HepG2 (cell line): ENCODE data around the gene NKD1. TPM values are rescaled to one million over a fixed set of nuclear protein-coding genes. Genes with fewer than 3 reads are reported as not detected.

Experiments used
- ATAC-seq: fragments of 200-7000 bp; cut with Tn5 transposase; 3 replicates; pipeline ENCODE4 v1.9.1; 2020; ENCODE audit warnings: mild to moderate bottlenecking, moderate library complexity
- BruUV-seq: library from RNA; stranded (reverse); fragments of 400-500 nt; replicated peaks from 2 replicates; lab custom pipeline; 2021; lab: Mats Ljungman, UMichigan
- CTCF ChIA-PET: fragments of 300-600 bp; formaldehyde crosslinking; extraction: SDS; loops from one replicate; lab custom pipeline; 2021; ENCODE audit warnings: low total read pairs, inconsistent platforms, low intra/inter-chr PET ratio; lab: Yijun Ruan, JAX
- POLR2A ChIA-PET: fragments of 350-600 bp; sonication (Branson Sonifier 250); formaldehyde crosslinking; loops from one replicate; lab custom pipeline; 2020; ENCODE audit warnings: antibody characterized with exemption, inconsistent platforms; lab: Yijun Ruan, JAX
- DNase-seq: peaks from one replicate; pipeline ENCODE4 v3.0.0-alpha.2; 2015; ENCODE audit warnings: low spot score
- FAIRE-seq: peaks from 3 replicates; lab custom pipeline; 2011; peaks lifted over from hg19 to GRCh38; lab: Jason Lieb, UNC
- H2AFZ ChIP-seq: one replicate; pipeline ENCODE4 v1.6.1; 2011; ENCODE audit warnings: low read length, inconsistent platforms
- H3K27ac ChIP-seq: fragments of 300-600 bp; 3 replicates; pipeline ENCODE4 v1.8.0; 2011; ENCODE audit warnings: mixed run types, mild to moderate bottlenecking, mixed read lengths, low read length, inconsistent platforms; ENCODE audit not compliant: insufficient read depth; ENCODE audit errors: extremely low read length
- H3K27me3 ChIP-seq, 2 experiments: fragments of 200-600 bp in 1 of 2; 2 replicates in 1 of 2; 3 replicates in 1 of 2; pipeline versions ENCODE4 v1.6.0 to v1.8.0; 2011; ENCODE audit warnings: low read length in 2 of 2, mild to moderate bottlenecking in 2 of 2, moderate library complexity in 2 of 2, inconsistent platforms in 1 of 2; ENCODE audit not compliant: insufficient read depth in 2 of 2, control insufficient read depth in 1 of 2
- H3K36me3 ChIP-seq, 2 experiments: fragments of 200-600 bp in 1 of 2; replicated peaks in 1 of 2; 2 replicates in 1 of 2; 3 replicates in 1 of 2; pipeline versions ENCODE4 v1.5.1 to v1.8.0; 2011; ENCODE audit warnings: low read length in 2 of 2, inconsistent platforms in 1 of 2; ENCODE audit not compliant: insufficient read depth in 2 of 2, control insufficient read depth in 1 of 2
- H3K4me1 ChIP-seq: 2 replicates; pipeline ENCODE4 v1.5.1; 2012; ENCODE audit warnings: low read length, inconsistent platforms; ENCODE audit not compliant: insufficient read depth
- H3K4me2 ChIP-seq: 2 replicates; pipeline ENCODE4 v1.6.0; 2011; ENCODE audit warnings: low read depth, low read length, inconsistent platforms
- H3K4me3 ChIP-seq, 3 experiments: fragments of 200-600 bp in 1 of 3; sonication (generic), shearing (Covaris generic) in 1 of 3; replicated peaks in 1 of 3; 2 replicates each; pipeline ENCODE4 v1.5.1; 2011 to 2016; ENCODE audit warnings: low read length in 3 of 3, inconsistent platforms in 2 of 3, low read depth in 2 of 3, mild to moderate bottlenecking in 2 of 3, control low read depth in 1 of 3, mixed read lengths in 1 of 3; ENCODE audit not compliant: insufficient read depth in 1 of 3
- H3K79me2 ChIP-seq: one replicate; pipeline ENCODE4 v1.6.1; 2011; ENCODE audit warnings: low read length, inconsistent platforms; ENCODE audit not compliant: insufficient read depth
- H3K9ac ChIP-seq: 2 replicates; pipeline ENCODE4 v1.6.0; 2011; ENCODE audit warnings: mild to moderate bottlenecking, low read depth, low read length, inconsistent platforms; ENCODE audit not compliant: insufficient read depth
- H3K9me3 ChIP-seq: 2 replicates; pipeline ENCODE4 v1.5.1; 2012; ENCODE audit warnings: mild to moderate bottlenecking, low read length
- H4K20me1 ChIP-seq: 2 replicates; pipeline ENCODE4 v1.6.0; 2011; ENCODE audit warnings: inconsistent platforms, mild to moderate bottlenecking, low read length, moderate library complexity; ENCODE audit not compliant: insufficient read depth
- AKAP8 ChIP-seq: sonication (generic); formaldehyde crosslinking; IDR thresholded peaks from 2 replicates; pipeline ENCODE4 v1.5.1; 2020; ENCODE audit warnings: mild to moderate bottlenecking, missing genetic modification reagents
- GATAD1 ChIP-seq: IDR thresholded peaks from 2 replicates; pipeline ENCODE4 v1.6.1; 2016; ENCODE audit warnings: missing genetic modification reagents, missing compliant biosample characterization
- NR2F6 ChIP-seq, 2 experiments: IDR thresholded peaks; 2 replicates each; pipeline ENCODE4 v1.6.1; 2016; ENCODE audit warnings: antibody characterized with exemption in 1 of 2, mild to moderate bottlenecking in 1 of 2
- STAG1 ChIP-seq: sonication (generic); formaldehyde crosslinking; IDR thresholded peaks from 2 replicates; pipeline ENCODE4 v1.4.0; 2020; ENCODE audit warnings: missing genetic modification reagents
- ZBTB37 ChIP-seq: sonication (generic); formaldehyde crosslinking; IDR thresholded peaks from 2 replicates; pipeline ENCODE4 v1.4.0; 2020; ENCODE audit warnings: mild to moderate bottlenecking, missing genetic modification reagents
- ZNF225 ChIP-seq: sonication (generic); formaldehyde crosslinking; IDR thresholded peaks from 2 replicates; pipeline ENCODE4 v1.4.0; 2020; ENCODE audit warnings: mild to moderate bottlenecking, missing genetic modification reagents
- ZNF761 ChIP-seq: sonication (generic); formaldehyde crosslinking; conservative IDR thresholded peaks from 2 replicates; pipeline ENCODE4 v1.4.0; 2020; ENCODE audit warnings: mild to moderate bottlenecking, missing genetic modification reagents
- WGBS: methylation state at CpG from one replicate; pipeline ENCODE4 v1.1.6; 2017; ENCODE audit warnings: low lambda C conversion rate; 5-methylcytosine and 5-hydroxymethylcytosine counted together
- in situ Hi-C: cut with HindIII; loops from 2 replicates; pipeline ENCODE4 v1.10.0; 2017; ENCODE audit warnings: low pct_unique_long_range_greater_than_20kb; ENCODE audit not compliant: extremely low pct_ligation_motif_present
- intact Hi-C: fragments of 100-400 bp; cut with micrococcal nuclease; formaldehyde crosslinking; loops from one replicate; pipeline ENCODE4 v1.10.0; 2022; ENCODE audit not compliant: unreplicated experiment
- polyA plus RNA-seq, 8 experiments: library from polyadenylated mRNA; depleted of rRNA in 3 of 8; stranded (reverse) in 7 of 8; unstranded in 1 of 8; fragments of >200 nt; fragmentation: Illumina TruSeq in 4 of 8; extraction: Trizol in 4 of 8; gene quantifications; 2 replicates each; pipeline versions ENCODE4 v1.2.1 to v1.2.3, GENCODE V29; 2011 to 2016; ENCODE audit warnings: low read depth in 4 of 8, missing spikeins in 1 of 8, mixed read lengths in 1 of 8; ENCODE audit not compliant: insufficient read depth in 1 of 8
- total RNA-seq, 5 experiments: library from RNA; depleted of rRNA; stranded (reverse); fragments of >200 nt; fragmentation: Illumina TruSeq; extraction: Trizol; gene quantifications; 2 replicates each; pipeline ENCODE4 v1.2.3, GENCODE V29; 2016; ENCODE audit warnings: low read depth in 1 of 5
- TF ChIP-seq, protein P1 (sequence below): sonication (generic); formaldehyde crosslinking; IDR thresholded peaks from 2 replicates; pipeline ENCODE4 v1.8.0; 2022; ENCODE audit warnings: missing genetic modification reagents, mild to moderate bottlenecking, borderline replicate concordance
- TF ChIP-seq, protein P2 (sequence below): sonication (generic); formaldehyde crosslinking; IDR thresholded peaks from 2 replicates; pipeline ENCODE4 v1.5.0; 2020; ENCODE audit warnings: mild to moderate bottlenecking, missing genetic modification reagents, moderate library complexity
- TF ChIP-seq, protein P3 (sequence below): IDR thresholded peaks from 2 replicates; pipeline ENCODE4 v1.6.1; 2016; ENCODE audit warnings: mild to moderate bottlenecking

NKD1 gene
- total and polyA plus RNA-seq, 2 of the 13 experiments (the other 11 are each of a cell fraction or from before 2014, with no cell fraction given), result 70.4 to 121 TPM

GRCh38 chr16:50673496-50674275 lies 125.5 kb downstream of the NKD1 start:
- no peaks in the 10 kb centered on the region for H3K36me3 ChIP-seq
- TF ChIP-seq ZNF225 (CRISPR knock-in tag) (no peak), AKAP8 (no peak), STAG1 (no peak), NR2F6 (IDR thresholded peaks at IDR 0.05) (no peak), NR2F6 (CRISPR knock-in tag; IDR thresholded peaks at IDR 0.05) (no peak), GATAD1 (CRISPR knock-in tag) (no peak)
- TF ChIP-seq, protein P1, sequence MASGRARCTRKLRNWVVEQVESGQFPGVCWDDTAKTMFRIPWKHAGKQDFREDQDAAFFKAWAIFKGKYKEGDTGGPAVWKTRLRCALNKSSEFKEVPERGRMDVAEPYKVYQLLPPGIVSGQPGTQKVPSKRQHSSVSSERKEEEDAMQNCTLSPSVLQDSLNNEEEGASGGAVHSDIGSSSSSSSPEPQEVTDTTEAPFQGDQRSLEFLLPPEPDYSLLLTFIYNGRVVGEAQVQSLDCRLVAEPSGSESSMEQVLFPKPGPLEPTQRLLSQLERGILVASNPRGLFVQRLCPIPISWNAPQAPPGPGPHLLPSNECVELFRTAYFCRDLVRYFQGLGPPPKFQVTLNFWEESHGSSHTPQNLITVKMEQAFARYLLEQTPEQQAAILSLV (CRISPR knock-in tag), result no peak
- no peak for ATAC-seq
- ChIA-PET POLR2A (no interaction called here), CTCF (no interaction called here)
- H3K27ac ChIP-seq, result no peak overlapping the region
- no peaks in the 10 kb centered on the region; a peak in 1 of 5 replicates for H3K27me3 ChIP-seq
- no peaks in the 10 kb centered on the region for H4K20me1 ChIP-seq
- intact Hi-C loops (no loop called here), in situ Hi-C loops (no loop called here)
- FAIRE-seq, result no peak
- H3K4me1 ChIP-seq, result peaks cover 6% of the 10 kb centered on the region
- peaks cover 34% of the 10 kb centered on the region for H3K9me3 ChIP-seq
- 93% methylated on average over 64 of the region's 70 CpGs for WGBS
- no TSS peak for BruUV-seq
- no peak overlapping the region for H2AFZ ChIP-seq
- DNase-seq, result no peak
- H3K79me2 ChIP-seq, result no peaks in the 10 kb centered on the region
- no peak overlapping the region for H3K4me2 ChIP-seq
- no peak overlapping the region for H3K9ac ChIP-seq
- no peak overlapping the region for H3K4me3 ChIP-seq

DNA sequence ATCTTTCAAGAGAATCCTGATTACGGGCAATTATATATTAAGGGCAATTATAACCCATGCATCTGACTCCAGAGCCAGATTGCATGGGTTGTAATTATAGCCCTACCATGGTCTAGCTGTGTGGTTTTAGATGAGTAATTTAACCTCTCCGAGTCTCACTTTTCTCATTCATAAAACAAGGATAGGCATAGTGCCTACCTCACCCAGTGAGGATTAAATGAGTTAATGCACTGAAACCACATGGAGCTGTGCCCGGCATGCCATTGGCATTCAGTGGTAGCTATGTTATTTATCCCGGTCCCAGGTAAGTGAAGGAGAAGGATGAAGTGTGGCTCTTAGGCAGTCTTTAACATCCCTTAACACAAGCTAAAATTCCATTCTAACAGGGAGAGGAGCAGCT lies 126.6 kb downstream of the NKD1 start:
- DNase-seq, result no peak
- no TSS peak for BruUV-seq
- no peaks in the 10 kb centered on the region for H4K20me1 ChIP-seq
- no peak overlapping the region for H3K4me2 ChIP-seq
- no peak overlapping the region for H2AFZ ChIP-seq
- H3K79me2 ChIP-seq, result no peaks in the 10 kb centered on the region
- no peak for ATAC-seq
- ChIA-PET POLR2A (interaction anchor here (0.9 kb wide), 1 partner anchor 11 kb away, joined by 3 read pairs; no protein-coding TSS in a partner anchor), CTCF (no interaction called here)
- H3K4me3 ChIP-seq, result no peak overlapping the region
- intact Hi-C loops (no loop called here), in situ Hi-C loops (no loop called here)
- H3K36me3 ChIP-seq, result no peaks in the 10 kb centered on the region
- no peak overlapping the region for H3K9ac ChIP-seq
- H3K27ac ChIP-seq, result no peak overlapping the region
- no peaks in the 10 kb centered on the region for H3K4me1 ChIP-seq
- peaks cover 34% of the 10 kb centered on the region for H3K9me3 ChIP-seq
- FAIRE-seq, result no peak
- WGBS, result 64% methylated on average over 4 of the region's 4 CpGs
- H3K27me3 ChIP-seq, result no peaks in the 10 kb centered on the region; a peak in 2 of 5 replicates
- TF ChIP-seq, protein P2, sequence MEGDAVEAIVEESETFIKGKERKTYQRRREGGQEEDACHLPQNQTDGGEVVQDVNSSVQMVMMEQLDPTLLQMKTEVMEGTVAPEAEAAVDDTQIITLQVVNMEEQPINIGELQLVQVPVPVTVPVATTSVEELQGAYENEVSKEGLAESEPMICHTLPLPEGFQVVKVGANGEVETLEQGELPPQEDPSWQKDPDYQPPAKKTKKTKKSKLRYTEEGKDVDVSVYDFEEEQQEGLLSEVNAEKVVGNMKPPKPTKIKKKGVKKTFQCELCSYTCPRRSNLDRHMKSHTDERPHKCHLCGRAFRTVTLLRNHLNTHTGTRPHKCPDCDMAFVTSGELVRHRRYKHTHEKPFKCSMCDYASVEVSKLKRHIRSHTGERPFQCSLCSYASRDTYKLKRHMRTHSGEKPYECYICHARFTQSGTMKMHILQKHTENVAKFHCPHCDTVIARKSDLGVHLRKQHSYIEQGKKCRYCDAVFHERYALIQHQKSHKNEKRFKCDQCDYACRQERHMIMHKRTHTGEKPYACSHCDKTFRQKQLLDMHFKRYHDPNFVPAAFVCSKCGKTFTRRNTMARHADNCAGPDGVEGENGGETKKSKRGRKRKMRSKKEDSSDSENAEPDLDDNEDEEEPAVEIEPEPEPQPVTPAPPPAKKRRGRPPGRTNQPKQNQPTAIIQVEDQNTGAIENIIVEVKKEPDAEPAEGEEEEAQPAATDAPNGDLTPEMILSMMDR (CRISPR knock-in tag), result no peak
- TF ChIP-seq, protein P3, sequence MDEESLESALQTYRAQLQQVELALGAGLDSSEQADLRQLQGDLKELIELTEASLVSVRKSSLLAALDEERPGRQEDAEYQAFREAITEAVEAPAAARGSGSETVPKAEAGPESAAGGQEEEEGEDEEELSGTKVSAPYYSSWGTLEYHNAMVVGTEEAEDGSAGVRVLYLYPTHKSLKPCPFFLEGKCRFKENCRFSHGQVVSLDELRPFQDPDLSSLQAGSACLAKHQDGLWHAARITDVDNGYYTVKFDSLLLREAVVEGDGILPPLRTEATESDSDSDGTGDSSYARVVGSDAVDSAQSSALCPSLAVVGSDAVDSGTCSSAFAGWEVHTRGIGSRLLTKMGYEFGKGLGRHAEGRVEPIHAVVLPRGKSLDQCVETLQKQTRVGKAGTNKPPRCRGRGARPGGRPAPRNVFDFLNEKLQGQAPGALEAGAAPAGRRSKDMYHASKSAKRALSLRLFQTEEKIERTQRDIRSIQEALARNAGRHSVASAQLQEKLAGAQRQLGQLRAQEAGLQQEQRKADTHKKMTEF, result no peak
- no peak for TF ChIP-seq ZBTB37
- TF ChIP-seq ZNF761, result no peak
